ENCODE data around the gene CHCHD3. TPM values are rescaled to one million over a fixed set of nuclear protein-coding genes. Genes with fewer than 3 reads are reported as not detected.

CHCHD3 gene
- total RNA-seq, 2 experiments from 2014 or later = 21.6 to 21.7 TPM

DNA sequence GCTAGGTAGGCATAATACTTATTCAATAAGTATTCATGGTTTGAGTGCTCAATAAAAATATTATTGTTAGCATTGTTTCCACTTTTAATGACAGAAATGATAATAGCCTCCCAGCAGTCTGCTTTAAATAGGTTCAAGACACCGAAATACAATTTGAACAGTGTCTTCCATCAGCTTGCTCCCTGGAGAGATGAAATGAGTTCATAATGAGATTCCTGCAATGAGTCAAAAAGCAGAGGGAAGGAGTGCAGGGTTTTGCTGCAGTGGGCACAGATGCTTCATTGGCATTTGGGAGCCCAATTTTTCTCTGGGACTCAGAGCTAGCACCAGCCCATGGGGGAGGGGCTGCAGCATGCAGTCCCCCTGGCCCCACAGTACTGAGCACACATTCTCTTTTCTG is 32.6 kb upstream of the CHCHD3 start:
- Mint-ChIP-seq H3K27ac (no peak overlapping the region), H3K27me3 (peaks cover 24% of the 10 kb centered on the region), H3K4me1 (ENCODE audit: low read depth) (no peaks in the 10 kb centered on the region), H3K36me3 (ENCODE audit: low read depth) (no peaks in the 10 kb centered on the region), H3K9me3 (peaks cover 2% of the 10 kb centered on the region), H3K4me3 (no peak overlapping the region)
- Histone ChIP-seq H3K27ac (ENCODE audit: low read depth in 1 of 2, low read length in 2 of 2) (no peak overlapping the region), H3K4me3 (ENCODE audit: low read length) (no peak overlapping the region), H3K4me1 (ENCODE audit: insufficient read depth, low read length) (no peaks in the 10 kb centered on the region), H3K27me3 (ENCODE audit: control insufficient read depth in 1 of 2, insufficient read depth in 2 of 2, low read length in 2 of 2) (peaks cover 0 to 5% of the 10 kb centered on the region in 2 experiments), H3K36me3 (ENCODE audit: insufficient read depth, low read length) (no peaks in the 10 kb centered on the region), H3K9me3 (ENCODE audit: control insufficient read depth in 1 of 2, insufficient read depth in 1 of 2, low read length in 2 of 2) (no peaks in the 10 kb centered on the region)
- ChIA-PET POLR2A (no interaction called here), CTCF (no interaction called here)
- ATAC-seq (ENCODE audit: poor library complexity) (no peak), DNase-seq (no peak)
- intact Hi-C loops (cut with DNase I, micrococcal nuclease) = no loop called here
- TF ChIP-seq, protein P1, sequence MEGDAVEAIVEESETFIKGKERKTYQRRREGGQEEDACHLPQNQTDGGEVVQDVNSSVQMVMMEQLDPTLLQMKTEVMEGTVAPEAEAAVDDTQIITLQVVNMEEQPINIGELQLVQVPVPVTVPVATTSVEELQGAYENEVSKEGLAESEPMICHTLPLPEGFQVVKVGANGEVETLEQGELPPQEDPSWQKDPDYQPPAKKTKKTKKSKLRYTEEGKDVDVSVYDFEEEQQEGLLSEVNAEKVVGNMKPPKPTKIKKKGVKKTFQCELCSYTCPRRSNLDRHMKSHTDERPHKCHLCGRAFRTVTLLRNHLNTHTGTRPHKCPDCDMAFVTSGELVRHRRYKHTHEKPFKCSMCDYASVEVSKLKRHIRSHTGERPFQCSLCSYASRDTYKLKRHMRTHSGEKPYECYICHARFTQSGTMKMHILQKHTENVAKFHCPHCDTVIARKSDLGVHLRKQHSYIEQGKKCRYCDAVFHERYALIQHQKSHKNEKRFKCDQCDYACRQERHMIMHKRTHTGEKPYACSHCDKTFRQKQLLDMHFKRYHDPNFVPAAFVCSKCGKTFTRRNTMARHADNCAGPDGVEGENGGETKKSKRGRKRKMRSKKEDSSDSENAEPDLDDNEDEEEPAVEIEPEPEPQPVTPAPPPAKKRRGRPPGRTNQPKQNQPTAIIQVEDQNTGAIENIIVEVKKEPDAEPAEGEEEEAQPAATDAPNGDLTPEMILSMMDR (IDR thresholded peaks at IDR 0.05) = no peak

DNA sequence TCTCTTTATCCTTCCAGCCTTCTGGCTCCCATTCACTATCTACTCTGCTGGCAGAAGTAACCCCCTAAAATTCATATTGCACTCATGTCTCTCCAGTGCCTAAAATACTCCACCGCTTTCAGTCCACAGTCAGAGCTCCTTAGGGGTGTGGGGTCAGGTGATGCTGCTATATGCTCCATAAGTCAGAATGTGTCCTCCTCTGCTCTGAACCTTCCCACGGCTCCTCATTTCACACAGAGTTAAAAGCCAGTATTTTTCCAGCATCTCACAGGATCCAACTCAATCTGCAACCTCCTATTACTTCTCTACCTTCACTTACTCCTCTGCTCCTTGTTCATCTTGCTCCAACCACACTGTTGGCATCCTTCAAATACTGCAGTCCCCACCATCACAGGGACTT is 31.1 kb upstream of the CHCHD3 start:
- peaks cover 4 to 5% of the 10 kb centered on the region in 2 experiments for H3K27me3 ChIP-seq (ENCODE audit: control insufficient read depth in 1 of 2, insufficient read depth in 2 of 2, low read length in 2 of 2)
- intact Hi-C loops (cut with DNase I, micrococcal nuclease) = no loop called here
- Mint-ChIP-seq H3K4me1 (ENCODE audit: low read depth) (no peaks in the 10 kb centered on the region), H3K27ac (no peak overlapping the region), H3K9me3 (peaks cover 2% of the 10 kb centered on the region), H3K4me3 (no peak overlapping the region), H3K36me3 (ENCODE audit: low read depth) (no peaks in the 10 kb centered on the region), H3K27me3 (peaks cover 37% of the 10 kb centered on the region)
- no peaks in the 10 kb centered on the region for H3K9me3 ChIP-seq (ENCODE audit: control insufficient read depth in 1 of 2, insufficient read depth in 1 of 2, low read length in 2 of 2)
- POLR2A ChIA-PET = no interaction called here
- no peak overlapping the region for H3K4me3 ChIP-seq (ENCODE audit: low read length)
- no peak overlapping the region for H3K27ac ChIP-seq (ENCODE audit: low read depth in 1 of 2, low read length in 2 of 2)
- TF ChIP-seq, protein P1 (IDR thresholded peaks at IDR 0.05) = no peak
- DNase-seq (no peak), ATAC-seq (ENCODE audit: poor library complexity) (no peak)
- H3K4me1 ChIP-seq (ENCODE audit: insufficient read depth, low read length) = no peaks in the 10 kb centered on the region
- H3K36me3 ChIP-seq (ENCODE audit: insufficient read depth, low read length) = no peaks in the 10 kb centered on the region
- CTCF ChIA-PET = no interaction called here

DNA sequence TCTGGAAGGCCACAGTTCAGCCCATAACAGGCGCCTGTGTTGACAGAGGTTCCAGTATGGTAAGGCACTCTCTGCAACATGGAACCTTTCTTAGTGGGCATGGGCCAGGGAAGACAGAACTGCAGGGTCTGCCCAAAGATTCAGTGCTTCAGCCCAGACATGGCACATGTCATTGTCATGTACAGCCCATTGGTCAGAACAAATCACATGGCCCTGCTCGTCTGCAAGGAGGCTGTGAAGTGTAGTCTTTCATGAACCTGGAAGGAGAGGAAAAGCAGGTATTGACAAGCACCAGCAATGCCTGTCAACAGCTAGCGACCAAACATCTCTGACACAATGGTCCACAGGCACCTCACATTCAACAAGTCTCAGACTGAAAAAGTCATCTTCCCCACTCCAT is 30.4 kb upstream of the CHCHD3 start:
- Histone ChIP-seq H3K4me1 (ENCODE audit: insufficient read depth, low read length) (no peaks in the 10 kb centered on the region), H3K4me3 (ENCODE audit: low read length) (no peak overlapping the region), H3K27ac (ENCODE audit: low read depth in 1 of 2, low read length in 2 of 2) (no peak overlapping the region), H3K27me3 (ENCODE audit: control insufficient read depth in 1 of 2, insufficient read depth in 2 of 2, low read length in 2 of 2) (peaks cover 0 to 7% of the 10 kb centered on the region in 2 experiments), H3K36me3 (ENCODE audit: insufficient read depth, low read length) (no peaks in the 10 kb centered on the region), H3K9me3 (ENCODE audit: control insufficient read depth in 1 of 2, insufficient read depth in 1 of 2, low read length in 2 of 2) (no peaks in the 10 kb centered on the region)
- DNase-seq = no peak
- no peak for ATAC-seq (ENCODE audit: poor library complexity)
- CTCF ChIA-PET = no interaction called here
- no peak overlapping the region for H3K4me3 Mint-ChIP-seq
- no peaks in the 10 kb centered on the region for H3K36me3 Mint-ChIP-seq (ENCODE audit: low read depth)
- no peaks in the 10 kb centered on the region for H3K4me1 Mint-ChIP-seq (ENCODE audit: low read depth)
- TF ChIP-seq, protein P1 (IDR thresholded peaks at IDR 0.05) = no peak
- POLR2A ChIA-PET = no interaction called here
- H3K27me3 Mint-ChIP-seq = peaks cover 42% of the 10 kb centered on the region
- H3K9me3 Mint-ChIP-seq = peaks cover 2% of the 10 kb centered on the region
- H3K27ac Mint-ChIP-seq = no peak overlapping the region
- intact Hi-C loops (cut with DNase I, micrococcal nuclease) = no loop called here
